HEK293 (cell line): ENCODE measurements around the gene DUOX1.

ENCODE experiments used
- CTCF ChIA-PET: fragments of 350-600 bp; formaldehyde crosslinking; extraction: SDS; loops from one replicate; lab custom pipeline; 2021; ENCODE audit warnings: antibody characterized with exemption; lab: Yijun Ruan, JAX
- POLR2A ChIA-PET: fragments of 300-600 bp; formaldehyde crosslinking; extraction: SDS; loops from one replicate; lab custom pipeline; 2020; ENCODE audit warnings: antibody characterized with exemption, inconsistent platforms; lab: Yijun Ruan, JAX
- H3K27ac ChIP-seq: fragments of 200-500 bp; sonication (Bioruptor generic); 2 replicates; pipeline ENCODE4 v1.5.1; 2014; ENCODE audit warnings: low read depth, low read length, control low read depth, inconsistent platforms; ENCODE audit errors: extremely low read depth
- H3K36me3 ChIP-seq, 2 experiments: fragments of 200-500 bp in 1 of 2; sonication (Bioruptor generic) in 1 of 2; 1 replicate in 1 of 2; 2 replicates in 1 of 2; pipeline ENCODE4 v1.5.1; 2014 to 2017; ENCODE audit warnings: inconsistent platforms in 2 of 2, low read length in 2 of 2; ENCODE audit not compliant: control insufficient read depth in 2 of 2, insufficient read depth in 1 of 2
- H3K4me1 ChIP-seq: fragments of 200-500 bp; sonication (Bioruptor generic); 2 replicates; pipeline ENCODE4 v1.5.1; 2014; ENCODE audit warnings: mild to moderate bottlenecking, low read length, inconsistent platforms; ENCODE audit not compliant: control insufficient read depth, insufficient read depth
- H3K4me3 ChIP-seq: 2 replicates; pipeline ENCODE4 v1.5.1; 2011; ENCODE audit warnings: low read depth, mild to moderate bottlenecking, control low read depth, low read length, moderate library complexity
- H3K9me3 ChIP-seq: fragments of 200-500 bp; sonication (Bioruptor generic); 2 replicates; pipeline ENCODE4 v1.5.1; 2014; ENCODE audit warnings: low read depth, low read length, inconsistent platforms; ENCODE audit not compliant: control insufficient read depth, insufficient read depth
- OVOL3 ChIP-seq: fragments of 450-650 bp; formaldehyde crosslinking; IDR thresholded peaks from 2 replicates; pipeline ENCODE4 v1.5.1; 2016; ENCODE audit warnings: missing biosample characterization, missing genetic modification characterization
- SALL2 ChIP-seq: fragments of 450-650 bp; formaldehyde crosslinking; IDR thresholded peaks from 2 replicates; pipeline ENCODE4 v1.5.0; 2017; ENCODE audit warnings: missing biosample characterization, mild to moderate bottlenecking, missing genetic modification characterization, borderline replicate concordance
- SETDB1 ChIP-seq: IDR thresholded peaks from one replicate; pipeline ENCODE4 v1.6.1; 2017; ENCODE audit warnings: mild to moderate bottlenecking, low read length, moderate library complexity, mixed read lengths; ENCODE audit not compliant: insufficient read length
- ZBTB48 ChIP-seq: fragments of 450-650 bp; formaldehyde crosslinking; IDR thresholded peaks from 2 replicates; pipeline ENCODE4 v1.5.1; 2016; ENCODE audit warnings: missing biosample characterization, missing genetic modification characterization
- ZBTB49 ChIP-seq: fragments of 450-650 bp; formaldehyde crosslinking; IDR thresholded peaks from 2 replicates; pipeline ENCODE4 v1.5.1; 2016; ENCODE audit warnings: missing biosample characterization, missing genetic modification characterization, low read depth
- ZBTB6 ChIP-seq: fragments of 450-650 bp; formaldehyde crosslinking; IDR thresholded peaks from 2 replicates; pipeline ENCODE4 v1.5.1; 2017; ENCODE audit warnings: missing biosample characterization, missing genetic modification characterization
- ZEB2 ChIP-seq: fragments of 450-650 bp; formaldehyde crosslinking; IDR thresholded peaks from 2 replicates; pipeline ENCODE4 v1.5.1; 2016; ENCODE audit warnings: missing biosample characterization, missing genetic modification characterization
- ZFP41 ChIP-seq: fragments of 450-650 bp; formaldehyde crosslinking; IDR thresholded peaks from 2 replicates; pipeline ENCODE4 v1.5.1; 2016; ENCODE audit warnings: missing biosample characterization, missing genetic modification characterization, borderline replicate concordance
- ZNF146 ChIP-seq: fragments of 450-650 bp; formaldehyde crosslinking; IDR thresholded peaks from 2 replicates; pipeline ENCODE4 v1.5.1; 2016; ENCODE audit warnings: missing biosample characterization, missing genetic modification characterization
- ZNF157 ChIP-seq: fragments of 450-650 bp; formaldehyde crosslinking; IDR thresholded peaks from 2 replicates; pipeline ENCODE4 v1.5.1; 2016; ENCODE audit warnings: missing biosample characterization, missing genetic modification characterization
- ZNF292 ChIP-seq: fragments of 450-650 bp; formaldehyde crosslinking; IDR thresholded peaks from 2 replicates; pipeline ENCODE4 v1.5.1; 2016; ENCODE audit warnings: low read depth, missing biosample characterization, missing genetic modification characterization, borderline replicate concordance
- ZNF324 ChIP-seq: fragments of 450-650 bp; formaldehyde crosslinking; IDR thresholded peaks from 2 replicates; pipeline ENCODE4 v1.5.1; 2016; ENCODE audit warnings: missing biosample characterization, missing genetic modification characterization
- ZNF341 ChIP-seq: fragments of 450-650 bp; formaldehyde crosslinking; IDR thresholded peaks from 2 replicates; pipeline ENCODE4; 2016; ENCODE audit warnings: low read depth, missing biosample characterization, missing genetic modification characterization
- ZNF416 ChIP-seq: fragments of 450-650 bp; formaldehyde crosslinking; IDR thresholded peaks from 2 replicates; pipeline ENCODE4 v1.5.1; 2016; ENCODE audit warnings: missing biosample characterization, missing genetic modification characterization
- ZNF48 ChIP-seq: fragments of 450-650 bp; formaldehyde crosslinking; IDR thresholded peaks from 2 replicates; pipeline ENCODE4 v1.5.1; 2016; ENCODE audit warnings: missing biosample characterization, missing genetic modification characterization
- ZNF555 ChIP-seq: fragments of 450-650 bp; formaldehyde crosslinking; conservative IDR thresholded peaks from 2 replicates; pipeline ENCODE4 v1.5.1; 2017; ENCODE audit warnings: missing biosample characterization, mild to moderate bottlenecking, missing genetic modification characterization, inconsistent platforms
- ZNF658 ChIP-seq: fragments of 450-650 bp; formaldehyde crosslinking; IDR thresholded peaks from 2 replicates; pipeline ENCODE4; 2016; ENCODE audit warnings: missing biosample characterization, missing genetic modification characterization
- ZNF670 ChIP-seq: fragments of 450-650 bp; formaldehyde crosslinking; IDR thresholded peaks from 2 replicates; pipeline ENCODE4 v1.5.1; 2016; ENCODE audit warnings: missing biosample characterization, missing genetic modification characterization, low read depth
- ZNF747 ChIP-seq: fragments of 450-650 bp; formaldehyde crosslinking; IDR thresholded peaks from 2 replicates; pipeline ENCODE4 v1.5.1; 2016; ENCODE audit warnings: missing biosample characterization, missing genetic modification characterization
- ZNF777 ChIP-seq: fragments of 450-650 bp; formaldehyde crosslinking; IDR thresholded peaks from 2 replicates; pipeline ENCODE4 v1.5.1; 2017; ENCODE audit warnings: missing biosample characterization, missing genetic modification characterization, borderline replicate concordance
- ZNF792 ChIP-seq: fragments of 450-650 bp; formaldehyde crosslinking; IDR thresholded peaks from 2 replicates; pipeline ENCODE4 v1.5.1; 2016; ENCODE audit warnings: missing biosample characterization, missing genetic modification characterization
- TF ChIP-seq, protein P1 (sequence below): IDR thresholded peaks from 2 replicates; pipeline ENCODE4 v1.6.1; 2011; ENCODE audit warnings: mild to moderate bottlenecking, low read depth, low read length, borderline replicate concordance
- TF ChIP-seq, protein P2 (sequence below): fragments of 450-650 bp; formaldehyde crosslinking; IDR thresholded peaks from 2 replicates; pipeline ENCODE4 v1.5.1; 2016; ENCODE audit warnings: missing biosample characterization, missing genetic modification characterization

The DUOX1 gene

GRCh38 chr15:45132844-45133560, 3.2 kb downstream of the DUOX1 start:
- H3K4me1 ChIP-seq = no peaks in the 10 kb centered on the region
- TF ChIP-seq SETDB1 (no peak), ZNF292 (tag by site-specific recombination) (no peak), ZNF658 (no peak), ZNF48 (tag by site-specific recombination) (no peak), ZFP41 (no peak), ZBTB49 (tag by site-specific recombination) (no peak), ZNF157 (tag by site-specific recombination) (no peak), OVOL3 (tag by site-specific recombination) (no peak)
- ChIA-PET POLR2A (no interaction called here), CTCF (interaction anchor here (0.8 to 2.9 kb wide), 3 partner anchors 9 to 18 kb away, joined by 3 to 16 read pairs (median 4); no protein-coding TSS in a partner anchor)
- H3K9me3 ChIP-seq = no peaks in the 10 kb centered on the region
- H3K36me3 ChIP-seq = no peaks in the 10 kb centered on the region
- H3K4me3 ChIP-seq = no peak overlapping the region
- H3K27ac ChIP-seq = no peak overlapping the region

GRCh38 chr15:45133561-45133920, 3.7 kb downstream of the DUOX1 start:
- POLR2A ChIA-PET = no interaction called here
- TF ChIP-seq ZNF341 (tag by site-specific recombination) (no peak), ZNF416 (tag by site-specific recombination) (no peak), SALL2 (tag by site-specific recombination) (no peak), ZNF324 (no peak), ZNF555 (tag by site-specific recombination) (no peak), ZNF792 (tag by site-specific recombination) (no peak), ZNF658 (no peak), ZNF670 (tag by site-specific recombination) (no peak), ZBTB6 (tag by site-specific recombination) (no peak), OVOL3 (tag by site-specific recombination) (no peak), ZNF777 (tag by site-specific recombination) (no peak), ZNF146 (tag by site-specific recombination) (no peak), ZEB2 (tag by site-specific recombination) (no peak), ZBTB48 (tag by site-specific recombination) (no peak), ZNF747 (tag by site-specific recombination) (no peak)
- TF ChIP-seq, protein P1, sequence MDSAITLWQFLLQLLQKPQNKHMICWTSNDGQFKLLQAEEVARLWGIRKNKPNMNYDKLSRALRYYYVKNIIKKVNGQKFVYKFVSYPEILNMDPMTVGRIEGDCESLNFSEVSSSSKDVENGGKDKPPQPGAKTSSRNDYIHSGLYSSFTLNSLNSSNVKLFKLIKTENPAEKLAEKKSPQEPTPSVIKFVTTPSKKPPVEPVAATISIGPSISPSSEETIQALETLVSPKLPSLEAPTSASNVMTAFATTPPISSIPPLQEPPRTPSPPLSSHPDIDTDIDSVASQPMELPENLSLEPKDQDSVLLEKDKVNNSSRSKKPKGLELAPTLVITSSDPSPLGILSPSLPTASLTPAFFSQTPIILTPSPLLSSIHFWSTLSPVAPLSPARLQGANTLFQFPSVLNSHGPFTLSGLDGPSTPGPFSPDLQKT = no peak
- TF ChIP-seq, protein P2, sequence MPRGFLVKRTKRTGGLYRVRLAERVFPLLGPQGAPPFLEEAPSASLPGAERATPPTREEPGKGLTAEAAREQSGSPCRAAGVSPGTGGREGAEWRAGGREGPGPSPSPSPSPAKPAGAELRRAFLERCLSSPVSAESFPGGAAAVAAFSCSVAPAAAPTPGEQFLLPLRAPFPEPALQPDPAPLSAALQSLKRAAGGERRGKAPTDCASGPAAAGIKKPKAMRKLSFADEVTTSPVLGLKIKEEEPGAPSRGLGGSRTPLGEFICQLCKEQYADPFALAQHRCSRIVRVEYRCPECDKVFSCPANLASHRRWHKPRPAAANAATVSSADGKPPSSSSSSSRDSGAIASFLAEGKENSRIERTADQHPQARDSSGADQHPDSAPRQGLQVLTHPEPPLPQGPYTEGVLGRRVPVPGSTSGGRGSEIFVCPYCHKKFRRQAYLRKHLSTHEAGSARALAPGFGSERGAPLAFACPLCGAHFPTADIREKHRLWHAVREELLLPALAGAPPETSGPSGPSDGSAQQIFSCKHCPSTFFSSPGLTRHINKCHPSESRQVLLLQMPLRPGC = no peak
- H3K4me3 ChIP-seq = no peak overlapping the region
- CTCF ChIA-PET = interaction anchor here (1.5 to 2.9 kb wide), 2 partner anchors 10 to 15 kb away, joined by 4 to 16 read pairs; no protein-coding TSS in a partner anchor
- H3K4me1 ChIP-seq = no peaks in the 10 kb centered on the region
- no peaks in the 10 kb centered on the region for H3K36me3 ChIP-seq
- H3K27ac ChIP-seq = no peak overlapping the region
- no peaks in the 10 kb centered on the region for H3K9me3 ChIP-seq
